GM12875 (cell line): ENCODE results near the gene SIGLEC8.

Source experiments
- H3K4me3 ChIP-seq: one replicate; pipeline ENCODE4 v1.5.1; 2011; ENCODE audit warnings: low read depth, low read length, control low read depth
- TF ChIP-seq, protein P1 (sequence below): IDR thresholded peaks from 2 replicates; pipeline ENCODE4 v1.5.1; 2011; ENCODE audit warnings: low read depth, mild to moderate bottlenecking, control low read depth, inconsistent platforms, low read length, moderate library complexity, borderline replicate concordance; ENCODE audit not compliant: insufficient read depth

The SIGLEC8 gene

DNA sequence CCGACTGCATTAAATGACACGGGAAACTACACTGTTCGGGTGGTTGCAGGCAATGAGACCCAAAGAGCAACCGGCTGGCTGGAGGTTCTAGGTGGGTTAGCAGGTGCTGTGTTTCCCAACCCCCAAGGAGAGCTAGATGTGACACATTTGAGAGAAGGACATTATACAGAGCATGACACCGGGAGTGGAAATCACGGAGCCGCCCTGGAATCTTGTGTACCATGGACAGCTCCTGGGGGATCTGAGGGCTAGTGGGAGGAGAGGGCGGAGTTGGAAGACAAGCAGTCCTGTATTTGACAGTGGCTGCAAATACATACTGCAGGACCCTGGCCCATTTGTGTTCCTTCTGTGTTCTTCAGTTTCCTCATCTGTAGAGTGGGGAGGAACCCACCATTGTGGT lies 22.3 kb upstream of the SIGLEC8 start:
- no peak overlapping the region for H3K4me3 ChIP-seq
- TF ChIP-seq, protein P1, sequence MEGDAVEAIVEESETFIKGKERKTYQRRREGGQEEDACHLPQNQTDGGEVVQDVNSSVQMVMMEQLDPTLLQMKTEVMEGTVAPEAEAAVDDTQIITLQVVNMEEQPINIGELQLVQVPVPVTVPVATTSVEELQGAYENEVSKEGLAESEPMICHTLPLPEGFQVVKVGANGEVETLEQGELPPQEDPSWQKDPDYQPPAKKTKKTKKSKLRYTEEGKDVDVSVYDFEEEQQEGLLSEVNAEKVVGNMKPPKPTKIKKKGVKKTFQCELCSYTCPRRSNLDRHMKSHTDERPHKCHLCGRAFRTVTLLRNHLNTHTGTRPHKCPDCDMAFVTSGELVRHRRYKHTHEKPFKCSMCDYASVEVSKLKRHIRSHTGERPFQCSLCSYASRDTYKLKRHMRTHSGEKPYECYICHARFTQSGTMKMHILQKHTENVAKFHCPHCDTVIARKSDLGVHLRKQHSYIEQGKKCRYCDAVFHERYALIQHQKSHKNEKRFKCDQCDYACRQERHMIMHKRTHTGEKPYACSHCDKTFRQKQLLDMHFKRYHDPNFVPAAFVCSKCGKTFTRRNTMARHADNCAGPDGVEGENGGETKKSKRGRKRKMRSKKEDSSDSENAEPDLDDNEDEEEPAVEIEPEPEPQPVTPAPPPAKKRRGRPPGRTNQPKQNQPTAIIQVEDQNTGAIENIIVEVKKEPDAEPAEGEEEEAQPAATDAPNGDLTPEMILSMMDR: no peak

DNA sequence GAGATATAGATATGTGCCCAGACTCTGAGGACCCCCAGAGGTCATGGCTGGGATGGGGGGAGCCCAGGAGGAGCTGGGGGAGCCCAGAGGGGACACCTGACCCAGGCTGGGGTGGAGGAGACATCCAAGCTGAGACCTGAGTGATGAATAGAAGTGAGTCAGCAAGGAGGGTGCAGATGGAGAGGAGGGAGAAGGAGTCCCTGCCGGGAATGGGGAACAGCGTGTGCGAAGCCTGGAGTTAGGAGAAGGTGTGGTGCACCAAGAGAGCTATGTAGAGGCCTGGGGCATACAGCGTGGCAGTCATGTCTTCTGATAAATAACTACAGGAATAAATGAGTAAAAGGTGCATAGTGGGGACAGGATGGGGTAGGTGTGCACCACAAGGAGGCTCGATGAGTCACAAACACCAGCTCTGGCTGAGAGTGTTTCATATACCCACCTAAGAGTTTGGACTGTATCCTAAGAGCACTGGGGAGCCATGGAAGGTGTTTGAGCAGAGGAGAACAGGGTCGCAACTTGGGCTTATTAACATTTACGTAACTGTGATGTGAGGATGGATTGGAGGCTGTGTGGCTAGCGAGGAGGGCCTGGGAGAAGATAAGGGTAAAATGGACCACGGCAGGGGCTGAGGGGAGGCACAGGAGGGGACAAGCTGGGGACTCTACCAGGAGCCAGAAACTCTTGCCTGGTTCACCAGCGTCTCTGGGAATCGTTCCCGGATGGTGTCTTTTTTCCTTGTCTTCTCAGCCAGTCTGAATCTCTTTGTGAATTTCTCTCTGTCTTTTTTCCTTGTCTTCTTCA lies 21.5 kb upstream of the SIGLEC8 start:
- no peak overlapping the region for H3K4me3 ChIP-seq

DNA sequence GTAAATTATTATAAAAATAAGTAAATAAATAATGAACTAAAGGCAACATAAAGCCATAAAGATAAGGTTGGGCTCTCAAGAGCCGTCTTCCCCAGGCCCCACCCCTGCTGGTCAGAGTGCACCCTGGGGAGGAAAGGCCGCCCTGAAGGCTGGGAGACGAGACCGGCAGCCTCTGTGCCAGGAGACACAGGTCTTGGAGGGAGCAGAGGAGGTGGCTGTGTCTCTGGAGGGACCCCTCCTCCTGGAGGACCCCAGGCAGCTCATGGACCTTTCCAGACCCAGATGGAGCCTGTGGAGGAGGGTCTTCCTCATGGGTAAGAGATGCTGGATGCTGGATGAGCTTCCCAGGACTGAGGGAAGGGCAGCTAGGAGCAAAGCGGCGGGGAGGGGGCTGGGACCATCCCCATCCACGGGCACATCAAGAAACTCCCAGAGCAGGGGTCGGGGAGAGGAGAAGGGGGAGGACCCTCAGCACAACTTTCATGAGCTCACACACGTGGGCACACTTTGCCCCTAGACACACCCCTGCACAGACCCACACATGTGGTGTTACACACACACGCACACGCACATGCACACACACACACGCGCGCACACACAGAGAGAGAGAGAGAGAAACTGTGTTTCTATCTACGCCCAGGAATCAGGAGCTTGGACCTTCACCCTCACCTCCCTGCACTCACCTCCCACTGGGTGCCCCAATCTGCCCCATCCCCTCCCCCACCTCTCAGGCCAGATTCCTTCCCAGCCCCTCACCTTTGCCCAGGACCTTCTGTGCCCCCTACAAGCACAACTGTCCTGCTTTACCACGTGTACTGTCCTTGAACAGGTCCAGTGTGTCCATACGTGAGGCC lies 20.4 kb upstream of the SIGLEC8 start, which contains the start of gene CEACAM18:
Gene CEACAM18 (plus strand): TSS at position 159 of the 854 bp plus-strand sequence.
- TF ChIP-seq, protein P1: no peak
- no peak within 1 kb of the TSS for H3K4me3 ChIP-seq

More for the DNA sequence above, 21.5 kb upstream of the SIGLEC8 start:
- TF ChIP-seq, protein P1: no peak

DNA sequence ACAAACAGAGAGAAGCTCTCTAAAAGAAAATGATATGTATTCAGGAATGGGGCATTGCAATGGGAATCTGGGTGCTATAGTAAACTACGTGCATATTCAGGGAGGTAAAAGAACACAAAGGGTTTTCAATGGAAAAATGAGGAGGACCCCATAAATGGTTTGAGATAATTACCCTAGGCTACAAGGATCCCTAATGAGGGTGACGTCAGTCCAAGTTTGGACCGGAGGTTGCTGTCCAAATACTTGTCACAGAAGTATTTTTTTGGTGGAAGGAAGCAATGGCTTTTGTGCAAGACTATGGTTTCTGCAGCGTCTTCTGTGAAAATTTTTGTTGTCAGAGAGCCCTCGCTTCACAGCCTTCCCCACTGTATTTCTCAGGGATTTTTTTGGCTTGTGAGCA lies 19.1 kb upstream of the SIGLEC8 start:
- TF ChIP-seq, protein P1: no peak
- H3K4me3 ChIP-seq: no peak overlapping the region

DNA sequence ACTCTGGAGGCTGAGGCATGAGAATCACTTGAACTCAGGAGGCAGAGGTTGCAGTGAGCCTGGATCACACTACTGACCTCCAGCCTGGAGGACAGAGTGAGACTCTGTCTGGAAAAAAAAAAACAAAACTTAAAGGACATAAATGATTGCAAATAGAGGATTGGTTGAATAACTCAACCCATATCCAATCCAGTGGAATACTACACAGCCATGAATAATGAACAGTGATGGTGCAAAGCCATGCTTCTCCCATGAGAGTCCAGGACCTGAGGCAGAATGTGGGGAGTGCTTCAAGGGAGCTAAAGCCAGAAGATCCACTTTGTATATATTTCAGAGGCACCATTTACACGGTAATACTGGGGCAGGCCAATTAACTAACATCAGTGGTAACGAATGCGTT lies 17.9 kb upstream of the SIGLEC8 start:
- no peak overlapping the region for H3K4me3 ChIP-seq
- TF ChIP-seq, protein P1: no peak

DNA sequence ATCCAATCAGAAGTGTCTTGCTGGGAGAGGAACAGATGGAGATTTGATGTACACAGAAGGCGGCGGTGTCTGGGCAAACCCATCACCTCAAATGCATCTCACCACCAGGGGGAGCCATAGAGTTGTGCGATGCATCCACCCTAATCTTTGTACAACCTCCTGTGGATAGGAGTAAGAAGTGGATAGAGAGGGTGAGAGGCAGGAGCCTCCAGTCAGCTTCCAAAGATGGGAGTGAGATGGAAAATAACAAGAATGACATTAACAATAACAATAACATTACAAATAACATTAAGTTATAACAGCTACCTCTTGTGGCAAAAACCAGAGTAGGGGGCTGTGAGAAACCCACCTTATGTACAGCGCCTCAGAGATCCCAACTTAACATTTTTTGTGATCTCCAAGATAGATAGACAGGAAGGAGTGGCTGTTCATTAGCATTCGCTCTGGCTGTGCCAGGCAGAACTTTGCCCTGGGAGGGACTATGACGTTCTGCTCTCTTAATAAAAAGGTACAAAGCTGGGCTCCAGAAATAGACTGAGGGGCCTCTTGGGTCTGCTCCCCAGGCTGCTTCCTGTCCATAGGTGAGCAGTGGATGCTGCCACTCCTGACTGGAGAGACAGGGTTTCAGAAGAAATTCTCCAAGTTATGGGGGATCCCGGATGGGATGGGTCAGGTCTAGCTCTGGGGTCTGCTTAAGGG lies 14.9 kb upstream of the SIGLEC8 start:
- H3K4me3 ChIP-seq: no peak overlapping the region

More for the DNA sequence above, 14.9 kb upstream of the SIGLEC8 start:
- TF ChIP-seq, protein P1: peak; percentile 72
